DOHH2 (cell line): ENCODE measurements around the gene MVP.

Experiments
- H3F3A ChIP-seq: fragments of 200-600 bp; sonication (generic), shearing (Covaris generic); 2 replicates; pipeline ENCODE4 v1.6.0; 2016; ENCODE audit warnings: antibody characterized with exemption, mild to moderate bottlenecking; ENCODE audit not compliant: control insufficient read depth, insufficient read depth
- H3K27ac ChIP-seq: fragments of 200-600 bp; sonication (generic); 2 replicates; pipeline ENCODE4 v1.5.1; 2014; ENCODE audit warnings: low read depth, mild to moderate bottlenecking, low read length, moderate library complexity
- H3K27me3 ChIP-seq: fragments of 200-600 bp; sonication (generic); 2 replicates; pipeline ENCODE4 v1.6.1; 2014; ENCODE audit warnings: mild to moderate bottlenecking, low read length, mixed read lengths; ENCODE audit not compliant: control insufficient read depth
- H3K36me3 ChIP-seq: fragments of 200-600 bp; sonication (generic); 2 replicates; pipeline ENCODE4 v1.6.1; 2014; ENCODE audit warnings: mild to moderate bottlenecking, low read length, moderate library complexity, mixed read lengths; ENCODE audit not compliant: control insufficient read depth
- H3K4me1 ChIP-seq: fragments of 200-600 bp; sonication (generic); 2 replicates; pipeline ENCODE4 v1.6.1; 2014; ENCODE audit warnings: mild to moderate bottlenecking, low read length, mixed read lengths; ENCODE audit not compliant: control insufficient read depth
- H3K4me2 ChIP-seq: fragments of 200-600 bp; sonication (generic); 2 replicates; pipeline ENCODE4 v1.6.0; 2014; ENCODE audit warnings: mild to moderate bottlenecking, low read length, moderate library complexity
- H3K4me3 ChIP-seq: fragments of 200-600 bp; sonication (generic); 2 replicates; pipeline ENCODE4 v1.5.1; 2014; ENCODE audit warnings: mild to moderate bottlenecking, low read length, mixed read lengths
- H3K79me2 ChIP-seq: fragments of 200-600 bp; sonication (generic); 2 replicates; pipeline ENCODE4 v1.6.1; 2014; ENCODE audit warnings: mild to moderate bottlenecking, low read length, mixed read lengths; ENCODE audit not compliant: control insufficient read depth
- H3K9me2 ChIP-seq: fragments of 200-600 bp; sonication (generic); replicated peaks from 2 replicates; pipeline ENCODE4 v1.6.1; 2014; ENCODE audit warnings: mild to moderate bottlenecking, low read length, mixed read lengths; ENCODE audit not compliant: control insufficient read depth
- H3K9me3 ChIP-seq: fragments of 200-600 bp; sonication (generic); 2 replicates; pipeline ENCODE4 v1.6.1; 2014; ENCODE audit warnings: antibody characterized with exemption, low read length, mixed read lengths; ENCODE audit not compliant: control insufficient read depth, insufficient read depth
- H4K20me1 ChIP-seq: fragments of 200-600 bp; sonication (generic); 2 replicates; pipeline ENCODE4 v1.6.0; 2014; ENCODE audit warnings: low read depth, mild to moderate bottlenecking, antibody characterized with exemption, low read length, moderate library complexity; ENCODE audit not compliant: control insufficient read depth, insufficient read depth
- EZH2phosphoT487 ChIP-seq: fragments of 200-600 bp; sonication (generic); IDR thresholded peaks from 2 replicates; pipeline ENCODE4 v1.6.1; 2017; ENCODE audit warnings: borderline replicate concordance, mild to moderate bottlenecking, antibody characterized with exemption, low read length, moderate library complexity, mixed read lengths
- TF ChIP-seq, protein P1 (sequence below): fragments of 200-600 bp; sonication (generic); IDR thresholded peaks from one replicate; pipeline ENCODE4 v1.5.1; 2014; ENCODE audit warnings: antibody characterized with exemption, mild to moderate bottlenecking, low read depth, low read length; ENCODE audit not compliant: poor library complexity, severe bottlenecking

MVP gene

DNA sequence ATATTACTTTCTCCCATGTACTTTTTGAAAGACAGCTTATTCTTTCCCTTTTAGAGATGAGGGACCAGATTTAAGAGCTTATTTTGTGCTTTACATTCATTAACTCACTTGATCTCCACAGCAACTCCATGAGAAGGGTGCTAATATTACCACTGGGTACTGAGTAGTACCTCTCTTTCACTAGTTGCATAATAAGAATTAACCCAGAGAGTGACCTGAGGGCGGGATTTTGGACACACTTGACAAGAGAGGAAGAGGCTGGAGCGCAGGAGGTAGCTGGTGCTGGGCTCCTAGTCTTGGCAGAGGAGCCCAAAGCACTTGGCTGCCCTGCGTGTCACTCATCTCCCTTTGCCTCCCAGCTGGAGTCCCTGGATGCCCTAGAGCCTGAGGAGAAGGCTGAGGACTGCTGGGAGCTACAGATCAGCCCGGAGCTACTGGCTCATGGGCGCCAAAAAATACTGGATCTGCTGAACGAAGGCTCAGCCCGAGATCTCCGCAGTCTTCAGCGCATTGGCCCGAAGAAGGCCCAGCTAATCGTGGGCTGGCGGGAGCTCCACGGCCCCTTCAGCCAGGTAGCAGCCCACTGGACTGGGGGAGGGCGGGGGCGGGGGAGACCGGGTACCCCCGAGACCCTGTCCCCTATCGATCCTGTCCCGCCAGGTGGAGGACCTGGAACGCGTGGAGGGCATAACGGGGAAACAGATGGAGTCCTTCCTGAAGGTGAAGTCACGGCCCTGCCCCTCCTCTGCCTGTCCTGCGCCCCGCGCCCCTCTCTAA, 15.6 kb upstream of the MVP start:
- peak overlapping the region; percentile 87 for H3K27ac ChIP-seq
- peak overlapping the region; percentile 76 for H3K4me3 ChIP-seq
- peaks cover 28% of the 10 kb centered on the region for H3K79me2 ChIP-seq
- no peaks in the 10 kb centered on the region for H3K9me2 ChIP-seq
- no peaks in the 10 kb centered on the region for H3K27me3 ChIP-seq
- H3F3A ChIP-seq: peaks cover 24% of the 10 kb centered on the region
- peaks cover 76% of the 10 kb centered on the region for H3K36me3 ChIP-seq
- no peak for TF ChIP-seq EZH2phosphoT487
- TF ChIP-seq, protein P1, sequence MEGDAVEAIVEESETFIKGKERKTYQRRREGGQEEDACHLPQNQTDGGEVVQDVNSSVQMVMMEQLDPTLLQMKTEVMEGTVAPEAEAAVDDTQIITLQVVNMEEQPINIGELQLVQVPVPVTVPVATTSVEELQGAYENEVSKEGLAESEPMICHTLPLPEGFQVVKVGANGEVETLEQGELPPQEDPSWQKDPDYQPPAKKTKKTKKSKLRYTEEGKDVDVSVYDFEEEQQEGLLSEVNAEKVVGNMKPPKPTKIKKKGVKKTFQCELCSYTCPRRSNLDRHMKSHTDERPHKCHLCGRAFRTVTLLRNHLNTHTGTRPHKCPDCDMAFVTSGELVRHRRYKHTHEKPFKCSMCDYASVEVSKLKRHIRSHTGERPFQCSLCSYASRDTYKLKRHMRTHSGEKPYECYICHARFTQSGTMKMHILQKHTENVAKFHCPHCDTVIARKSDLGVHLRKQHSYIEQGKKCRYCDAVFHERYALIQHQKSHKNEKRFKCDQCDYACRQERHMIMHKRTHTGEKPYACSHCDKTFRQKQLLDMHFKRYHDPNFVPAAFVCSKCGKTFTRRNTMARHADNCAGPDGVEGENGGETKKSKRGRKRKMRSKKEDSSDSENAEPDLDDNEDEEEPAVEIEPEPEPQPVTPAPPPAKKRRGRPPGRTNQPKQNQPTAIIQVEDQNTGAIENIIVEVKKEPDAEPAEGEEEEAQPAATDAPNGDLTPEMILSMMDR: peak; percentile 12
- H3K4me1 ChIP-seq: peaks cover 45% of the 10 kb centered on the region
- H3K4me2 ChIP-seq: peak overlapping the region; percentile 84
- H3K9me3 ChIP-seq: no peaks in the 10 kb centered on the region
- peaks cover 14% of the 10 kb centered on the region for H4K20me1 ChIP-seq

DNA sequence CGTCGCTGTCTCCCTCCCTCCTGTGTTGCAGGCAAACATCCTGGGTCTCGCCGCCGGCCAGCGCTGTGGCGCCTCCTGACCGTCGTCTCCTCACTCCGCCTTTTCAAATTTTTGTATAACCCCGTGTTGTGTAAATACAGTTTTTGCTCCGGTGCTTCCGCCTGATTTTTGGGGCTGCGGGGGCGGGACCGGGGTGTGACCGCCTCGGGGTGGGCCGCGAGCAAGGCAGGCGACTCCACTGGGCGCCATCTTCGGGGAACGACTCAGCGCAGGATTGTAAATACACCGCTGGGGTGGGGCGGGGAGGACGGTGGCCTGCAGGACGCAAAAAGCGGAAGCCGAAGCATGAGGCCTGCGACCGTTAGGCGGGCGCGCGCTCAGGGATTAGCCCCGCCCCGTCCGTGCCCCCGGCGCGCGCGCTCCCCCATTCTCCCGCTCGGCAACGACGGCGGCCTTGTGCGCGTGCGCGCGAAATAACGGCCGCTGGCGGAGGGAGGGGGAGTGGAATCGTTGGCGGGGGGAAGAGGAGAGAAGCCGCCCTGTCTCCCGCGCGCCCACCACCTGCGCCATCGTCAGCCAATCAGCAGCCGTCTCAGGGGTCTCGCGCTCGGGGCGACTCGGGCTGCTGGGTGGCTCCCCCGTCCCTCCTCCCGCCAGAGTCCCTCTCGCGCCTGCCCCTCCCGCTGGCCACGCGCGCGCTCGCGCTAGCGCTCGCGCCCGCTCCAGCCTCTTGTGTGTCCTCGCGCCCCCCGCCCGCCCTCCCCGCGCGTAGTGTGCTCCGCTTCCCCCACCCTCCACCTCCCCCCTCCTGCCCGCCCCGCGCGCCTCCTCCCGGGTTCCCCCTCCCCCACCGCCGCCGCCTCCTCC, 14.8 kb upstream of the MVP start:
- H3K9me2 ChIP-seq: no peaks in the 10 kb centered on the region
- peaks cover 30% of the 10 kb centered on the region for H3K79me2 ChIP-seq
- H4K20me1 ChIP-seq: peaks cover 22% of the 10 kb centered on the region
- TF ChIP-seq, protein P1: no peak
- no peak for TF ChIP-seq EZH2phosphoT487
- no peaks in the 10 kb centered on the region for H3K27me3 ChIP-seq
- H3K9me3 ChIP-seq: no peaks in the 10 kb centered on the region
- peak overlapping the region; percentile 84 for H3K4me2 ChIP-seq
- peaks cover 27% of the 10 kb centered on the region for H3F3A ChIP-seq
- H3K4me3 ChIP-seq: peak overlapping the region; percentile 76
- H3K36me3 ChIP-seq: peaks cover 79% of the 10 kb centered on the region
- H3K4me1 ChIP-seq: peaks cover 54% of the 10 kb centered on the region
- peak overlapping the region; percentile 87 for H3K27ac ChIP-seq

DNA sequence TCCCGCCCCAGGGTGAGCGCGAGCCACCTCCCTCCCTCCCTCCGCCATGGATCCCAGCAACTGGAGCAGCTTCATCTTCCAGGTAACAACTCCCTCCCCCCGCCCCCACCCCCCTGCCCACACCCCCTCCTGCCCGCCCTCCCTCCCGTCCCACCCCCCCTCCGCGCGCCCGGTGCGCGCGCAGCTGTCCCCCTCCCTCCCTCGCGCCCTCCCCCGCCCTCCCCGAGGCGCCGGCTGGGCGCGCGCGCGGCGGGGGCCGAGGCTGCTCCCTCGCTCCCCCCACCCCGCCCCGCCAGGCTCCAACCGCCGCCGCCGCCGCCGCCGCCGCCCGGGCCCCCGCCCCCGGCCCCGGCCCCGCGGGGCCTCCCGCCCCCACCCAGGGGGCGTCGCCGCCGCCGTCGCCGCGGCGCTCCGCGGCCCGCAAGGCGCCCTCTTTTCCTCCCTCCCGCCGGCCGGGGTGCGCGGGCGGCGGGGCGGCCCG, 14.1 kb upstream of the MVP start, which contains the start of gene MAZ:
TSS of gene MAZ (plus strand) at position 431 of the 481 bp plus-strand sequence. CDS start 173 bp downstream, outside the sequence.
- H3K4me1 ChIP-seq: peaks cover 60% of the 10 kb centered on the region
- no peak for TF ChIP-seq EZH2phosphoT487
- TF ChIP-seq, protein P1: no peak
- H3K9me2 ChIP-seq: no peaks in the 10 kb centered on the region

More for the DNA sequence above, 14.1 kb upstream of the MVP start, which contains the start of gene MAZ:
- H3K9me3 ChIP-seq: no peaks in the 10 kb centered on the region
- no peaks in the 10 kb centered on the region for H3K27me3 ChIP-seq
- H3K4me2 ChIP-seq: peak within 1 kb of the TSS; percentile 97
- H3F3A ChIP-seq: peaks cover 32% of the 10 kb centered on the region
- peak within 1 kb of the TSS; percentile 97 for H3K4me3 ChIP-seq
- peak within 1 kb of the TSS; percentile 89 for H3K27ac ChIP-seq
- H3K36me3 ChIP-seq: peaks cover 77% of the 10 kb centered on the region
- peaks cover 24% of the 10 kb centered on the region for H4K20me1 ChIP-seq
- peaks cover 30% of the 10 kb centered on the region for H3K79me2 ChIP-seq
